HL-60 (cell line): ENCODE measurements around the gene ARAF.
"Not testable (repeated sequence)": the region's sequence is repeated elsewhere in the genome, so short reads cannot be mapped to it uniquely, and the experiment has no call there.

Experiments used
- DNase-seq, 2 experiments: peaks; one replicate each; pipeline ENCODE4 v3.0.0-alpha.2; 2010 to 2020; ENCODE audit warnings: low read depth in 1 of 2, low spot score in 1 of 2
- H3K27ac ChIP-seq: fragments of 250-450 bp; sonication (Bioruptor Pico); replicated peaks from 2 replicates; pipeline ENCODE4 v1.5.1; 2020; ENCODE audit warnings: mild to moderate bottlenecking, moderate library complexity
- H3K27me3 ChIP-seq: fragments of 250-450 bp; sonication (Bioruptor Pico); 2 replicates; pipeline ENCODE4 v1.5.1; 2021; ENCODE audit warnings: mild to moderate bottlenecking, moderate library complexity; ENCODE audit not compliant: insufficient read depth, poor library complexity, severe bottlenecking
- H3K4me3 ChIP-seq: replicated peaks from 2 replicates; pipeline ENCODE4 v1.5.1; 2011; ENCODE audit warnings: mild to moderate bottlenecking, control low read depth, low read length; ENCODE audit not compliant: insufficient read depth
- CTCF ChIP-seq: IDR thresholded peaks from one replicate; pipeline ENCODE4 v1.5.1; 2011; ENCODE audit warnings: low read length, control low read depth, inconsistent platforms; ENCODE audit not compliant: insufficient read depth
- GABPA ChIP-seq: IDR thresholded peaks from 2 replicates; pipeline ENCODE4 v1.6.1; 2012; ENCODE audit warnings: low read depth
- POLR2AphosphoS5 ChIP-seq: IDR thresholded peaks from 2 replicates; pipeline ENCODE4 v1.6.1; 2012; ENCODE audit warnings: low read depth
- REST ChIP-seq: IDR thresholded peaks from 2 replicates; pipeline ENCODE4 v1.6.1; 2012; ENCODE audit warnings: low read depth; ENCODE audit not compliant: insufficient replicate concordance
- SPI1 ChIP-seq: IDR thresholded peaks from 2 replicates; pipeline ENCODE4 v1.6.1; 2012; ENCODE audit warnings: low read depth, mild to moderate bottlenecking, borderline replicate concordance

The ARAF gene

GRCh38 chrX:47597222-47597621 lies 36.2 kb downstream of the ARAF start:
- no peak for TF ChIP-seq SPI1
- no peak for TF ChIP-seq CTCF
- no peak for TF ChIP-seq REST
- no peak for TF ChIP-seq POLR2AphosphoS5
- no peak for TF ChIP-seq GABPA
- no peak overlapping the region for H3K27ac ChIP-seq
- no peaks in the 10 kb centered on the region for H3K27me3 ChIP-seq
- H3K4me3 ChIP-seq: no peak overlapping the region
- DNase-seq: no peak

GRCh38 chrX:47603125-47603524 lies 42.1 kb downstream of the ARAF start:
- H3K4me3 ChIP-seq, H3K27me3 ChIP-seq, H3K27ac ChIP-seq, DNase-seq: not testable (repeated sequence)

- DNase-seq: peak in 1 of 2 experiments; percentile 45
- Histone ChIP-seq H3K27me3 (no peaks in the 10 kb centered on the region), H3K4me3 (no peak overlapping the region), H3K27ac (no peak overlapping the region)
- TF ChIP-seq CTCF (no peak), SPI1 (peak; percentile 85)
Observed at GRCh38 chrX:47605024-47605423, 44.0 kb downstream of the ARAF start.

GRCh38 chrX:47607091-47607490 lies 46.1 kb downstream of the ARAF start:
- H3K27ac ChIP-seq: no peak overlapping the region
- no peaks in the 10 kb centered on the region for H3K27me3 ChIP-seq
- TF ChIP-seq REST: no peak
- TF ChIP-seq POLR2AphosphoS5: no peak
- no peak for TF ChIP-seq SPI1
- TF ChIP-seq GABPA: no peak
- TF ChIP-seq CTCF: no peak
- no peak for DNase-seq
- no peak overlapping the region for H3K4me3 ChIP-seq
